Panc1 (cell line): ENCODE data around the gene ELF5. TPM values are rescaled to one million over a fixed set of nuclear protein-coding genes. Genes with fewer than 3 reads are reported as not detected.

Source experiments
- ATAC-seq: fragments of 200-7000 bp; cut with Tn5 transposase; 2 replicates; pipeline ENCODE4 v1.9.1; 2020; ENCODE audit warnings: mild to moderate bottlenecking, moderate library complexity
- BruUV-seq: library from RNA; stranded (reverse); fragments of 400-500 nt; replicated peaks from 2 replicates; lab custom pipeline; 2021; lab: Mats Ljungman, UMichigan
- CTCF ChIA-PET: fragments of 300-600 bp; sonication (Branson Sonifier 250); formaldehyde crosslinking; loops from one replicate; lab custom pipeline; 2022; ENCODE audit warnings: antibody characterized with exemption; lab: Charles Lee
- POLR2A ChIA-PET: fragments of 300-600 bp; sonication (Branson Sonifier 250); formaldehyde crosslinking; loops from one replicate; lab custom pipeline; 2022; ENCODE audit warnings: antibody characterized with exemption; lab: Charles Lee
- DNase-seq: peaks from one replicate; pipeline ENCODE4 v3.0.0-alpha.2; 2010; ENCODE audit warnings: low read depth, low spot score
- H3K27ac ChIP-seq: 2 replicates; pipeline ENCODE4 v1.5.1; 2011; ENCODE audit warnings: mild to moderate bottlenecking, low read length, inconsistent platforms
- H3K27me3 ChIP-seq: fragments of 200-500 bp; sonication (Bioruptor generic); 2 replicates; pipeline ENCODE4 v1.6.0; 2014; ENCODE audit warnings: low read length, inconsistent platforms; ENCODE audit not compliant: control insufficient read depth, insufficient read depth
- H3K36me3 ChIP-seq: fragments of 200-500 bp; sonication (Bioruptor generic); 2 replicates; pipeline ENCODE4 v1.5.1; 2014; ENCODE audit warnings: inconsistent platforms, mild to moderate bottlenecking, low read length, moderate library complexity; ENCODE audit not compliant: control insufficient read depth, insufficient read depth
- H3K4me1 ChIP-seq: 2 replicates; pipeline ENCODE4 v1.5.1; 2011; ENCODE audit warnings: inconsistent platforms, mild to moderate bottlenecking, low read length, moderate library complexity; ENCODE audit not compliant: control insufficient read depth, insufficient read depth
- H3K4me3 ChIP-seq, 2 experiments: 2 replicates each; pipeline ENCODE4 v1.5.1; 2011 to 2012; ENCODE audit warnings: low read depth in 2 of 2, low read length in 2 of 2, mild to moderate bottlenecking in 2 of 2, inconsistent platforms in 1 of 2, moderate library complexity in 1 of 2
- H3K9me3 ChIP-seq: fragments of 200-500 bp; sonication (Bioruptor generic); 2 replicates; pipeline ENCODE4 v1.5.1; 2014; ENCODE audit warnings: low read depth, mild to moderate bottlenecking, inconsistent platforms, low read length, moderate library complexity; ENCODE audit not compliant: control insufficient read depth, insufficient read depth
- CTCF ChIP-seq: fragments of 450-650 bp; IDR thresholded peaks from 2 replicates; pipeline ENCODE4 v1.5.1; 2017; ENCODE audit warnings: mild to moderate bottlenecking
- POLR2AphosphoS5 ChIP-seq: IDR thresholded peaks from 2 replicates; pipeline ENCODE4 v1.6.1; 2012; ENCODE audit warnings: mild to moderate bottlenecking, low read depth, low read length, moderate library complexity
- REST ChIP-seq, 2 experiments: IDR thresholded peaks; 2 replicates each; pipeline ENCODE4 v1.6.1; 2011 to 2012; ENCODE audit warnings: low read depth in 2 of 2, control low read depth in 1 of 2, low read length in 1 of 2, mild to moderate bottlenecking in 1 of 2, moderate library complexity in 1 of 2; ENCODE audit not compliant: insufficient read depth in 1 of 2
- SIN3A ChIP-seq: IDR thresholded peaks from 2 replicates; pipeline ENCODE4 v1.6.1; 2012; ENCODE audit warnings: low read depth, mild to moderate bottlenecking, low read length, moderate library complexity, borderline replicate concordance; ENCODE audit not compliant: insufficient read depth
- TCF7L2 ChIP-seq: IDR thresholded peaks from 2 replicates; pipeline ENCODE4 v1.6.1; 2011; ENCODE audit warnings: mild to moderate bottlenecking, low read depth, low read length, inconsistent platforms
- in situ Hi-C: cut with HindIII; loops from 2 replicates; pipeline ENCODE4 v1.10.0; 2016; ENCODE audit warnings: low sequenced_read_pairs, low pct_unique_long_range_greater_than_20kb
- intact Hi-C: fragments of 100-400 bp; cut with micrococcal nuclease; formaldehyde crosslinking; loops from one replicate; pipeline ENCODE4 v1.10.0; 2022; ENCODE audit not compliant: unreplicated experiment
- total RNA-seq: library from RNA; stranded (reverse); gene quantifications from one replicate; pipeline ENCODE4 v1.2.1, GENCODE V29; 2021; ENCODE audit not compliant: unreplicated experiment

The ELF5 gene
- total RNA-seq, 1 experiment from 2014 or later = not detected

- no TSS peak for BruUV-seq
- no peaks in the 10 kb centered on the region for H3K4me1 ChIP-seq
- TF ChIP-seq CTCF = no peak
- no peak for TF ChIP-seq TCF7L2
- no peak for TF ChIP-seq POLR2AphosphoS5
- no peak for TF ChIP-seq SIN3A
- TF ChIP-seq REST (IDR thresholded peaks at IDR 0.05; ENCODE audit: insufficient read depth in 1 of 2, low read depth in 2 of 2, low read length in 1 of 2) = no peak
- CTCF ChIA-PET = interaction anchor here (0.8 kb wide), 1 partner anchor 16 kb away, joined by 3 read pairs; no protein-coding TSS in a partner anchor
- ATAC-seq (no peak), DNase-seq (no peak)
- POLR2A ChIA-PET = interaction anchor here (0.7 kb wide), 1 partner anchor 753 kb away, joined by 4 read pairs; no protein-coding TSS in a partner anchor
- no peaks in the 10 kb centered on the region for H3K27me3 ChIP-seq
- in situ Hi-C loops (no loop called here), intact Hi-C loops (no loop called here)
- H3K36me3 ChIP-seq = no peaks in the 10 kb centered on the region
- H3K4me3 ChIP-seq = no peak overlapping the region
- H3K9me3 ChIP-seq = no peaks in the 10 kb centered on the region
- H3K27ac ChIP-seq = no peak overlapping the region
Observed at GRCh38 chr11:34480314-34480713, 33.3 kb downstream of the ELF5 start.

- no peaks in the 10 kb centered on the region for H3K36me3 ChIP-seq
- intact Hi-C loops = no loop called here
- ChIA-PET CTCF (no interaction called here), POLR2A (no interaction called here)
- no peaks in the 10 kb centered on the region for H3K27me3 ChIP-seq
- BruUV-seq = no TSS peak
- H3K4me3 ChIP-seq = no peak overlapping the region
- H3K27ac ChIP-seq = no peak overlapping the region
- ATAC-seq = no peak
- in situ Hi-C loops = no loop called here
- H3K4me1 ChIP-seq = no peaks in the 10 kb centered on the region
- DNase-seq = no peak
- TF ChIP-seq TCF7L2 = no peak
- no peak for TF ChIP-seq CTCF
- no peak for TF ChIP-seq SIN3A
- no peak for TF ChIP-seq REST (IDR thresholded peaks at IDR 0.05; ENCODE audit: insufficient read depth in 1 of 2, low read depth in 2 of 2, low read length in 1 of 2)
- TF ChIP-seq POLR2AphosphoS5 = no peak
- no peaks in the 10 kb centered on the region for H3K9me3 ChIP-seq
Observed at GRCh38 chr11:34478845-34479663, 34.5 kb downstream of the ELF5 start.
